ENCODE results near the gene FLRT2.

DNA sequence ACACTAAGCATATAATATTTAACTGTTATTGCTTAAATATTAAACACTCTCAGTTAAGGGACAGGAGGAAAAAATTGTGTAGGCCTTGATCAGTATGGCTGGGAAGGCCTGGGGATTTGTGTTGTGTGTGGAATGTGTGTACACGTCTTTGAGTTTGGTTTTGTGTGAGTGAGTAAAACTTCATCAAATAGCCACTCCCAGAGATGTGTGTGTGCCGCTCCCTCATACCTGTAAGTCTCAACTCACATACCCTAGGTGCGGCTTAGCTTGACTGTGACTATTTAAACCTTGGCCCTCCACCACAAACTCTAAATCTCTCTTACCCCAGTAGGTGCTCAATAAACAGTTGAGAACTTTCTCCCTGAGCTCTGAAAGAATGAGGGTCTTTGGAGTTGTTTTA is 64.3 kb downstream of the FLRT2 start:
- TF ChIP-seq CTCF (IDR thresholded peaks at IDR 0.05; ENCODE audit: low read length), result no peak
- TF ChIP-seq EZH2 (IDR thresholded peaks at IDR 0.05; ENCODE audit: borderline replicate concordance, low read length), result no peak
